ENCODE results near the gene TEX51. TPM values are rescaled to one million over a fixed set of nuclear protein-coding genes. Genes with fewer than 3 reads are reported as not detected.

Gene TEX51
- total RNA-seq, 6 donors from 2014 or later, result not detected

- DNase-seq (no peak), ATAC-seq (ENCODE audit: low FRiP score in 2 of 2) (no peak)
- H3K27me3 ChIP-seq, result no peaks in the 10 kb centered on the region
- WGBS, 2 donors, result 83 to 91% methylated on average over 4 of the region's 4 CpGs
- TF ChIP-seq EP300 (IDR thresholded peaks at IDR 0.05) (no peak), CTCF (IDR thresholded peaks at IDR 0.05) (no peak), POLR2AphosphoS5 (IDR thresholded peaks at IDR 0.05) (no peak), POLR2A (IDR thresholded peaks at IDR 0.05) (no peak)
- no peak overlapping the region for H3K4me3 ChIP-seq
- no peaks in the 10 kb centered on the region for H3K36me3 ChIP-seq
- no peak overlapping the region for H3K27ac ChIP-seq
- no peaks in the 10 kb centered on the region for H3K4me1 ChIP-seq
- no peaks in the 10 kb centered on the region for H3K9me3 ChIP-seq
Observed at GRCh38 chr2:126916744-126917143, 18.1 kb downstream of the TEX51 start.

GRCh38 chr2:126921066-126921465 lies 22.4 kb downstream of the TEX51 start:
- 50 to 75% methylated on average over 1 of the region's 1 CpG for WGBS, 2 donors
- Histone ChIP-seq H3K4me1 (no peaks in the 10 kb centered on the region), H3K4me3 (no peak overlapping the region), H3K27ac (no peak overlapping the region), H3K36me3 (no peaks in the 10 kb centered on the region), H3K27me3 (no peaks in the 10 kb centered on the region), H3K9me3 (no peaks in the 10 kb centered on the region)
- TF ChIP-seq CTCF (IDR thresholded peaks at IDR 0.05) (no peak), POLR2AphosphoS5 (IDR thresholded peaks at IDR 0.05) (no peak), EP300 (IDR thresholded peaks at IDR 0.05) (no peak), POLR2A (IDR thresholded peaks at IDR 0.05) (no peak)
- ATAC-seq (ENCODE audit: low FRiP score in 2 of 2) (no peak), DNase-seq (no peak)

GRCh38 chr2:126930970-126931590 lies 32.4 kb downstream of the TEX51 start:
- Histone ChIP-seq H3K27ac (no peak overlapping the region), H3K4me1 (no peaks in the 10 kb centered on the region), H3K9me3 (no peaks in the 10 kb centered on the region), H3K4me3 (no peak overlapping the region), H3K27me3 (no peaks in the 10 kb centered on the region), H3K36me3 (no peaks in the 10 kb centered on the region)
- 96% methylated on average over 3 of the region's 5 CpGs; no CpG with 5 or more reads in 1 of the 2 donors for WGBS, 2 donors
- ATAC-seq (ENCODE audit: low FRiP score in 2 of 2), result no peak
- TF ChIP-seq POLR2A (IDR thresholded peaks at IDR 0.05) (no peak), EP300 (IDR thresholded peaks at IDR 0.05) (no peak), CTCF (IDR thresholded peaks at IDR 0.05) (no peak), POLR2AphosphoS5 (IDR thresholded peaks at IDR 0.05) (no peak)
- DNase-seq, result no peak

- Histone ChIP-seq H3K36me3 (no peaks in the 10 kb centered on the region), H3K9me3 (no peaks in the 10 kb centered on the region), H3K4me1 (no peaks in the 10 kb centered on the region), H3K27ac (no peak overlapping the region), H3K27me3 (no peaks in the 10 kb centered on the region), H3K4me3 (no peak overlapping the region)
- no peak for ATAC-seq (ENCODE audit: low FRiP score in 2 of 2)
- 73 to 82% methylated on average over 4 of the region's 4 CpGs for WGBS, 2 donors
- no peak for DNase-seq
- TF ChIP-seq POLR2A (IDR thresholded peaks at IDR 0.05) (no peak), POLR2AphosphoS5 (IDR thresholded peaks at IDR 0.05) (no peak), CTCF (IDR thresholded peaks at IDR 0.05) (no peak), EP300 (IDR thresholded peaks at IDR 0.05) (no peak)
Observed at GRCh38 chr2:126932529-126932928, 33.8 kb downstream of the TEX51 start.

Data from upper lobe of left lung (tissue), 6 donors.